Thoracic aorta (tissue), 2 donors: Measurements from ENCODE around the gene DENND1B. TPM values are rescaled to one million over a fixed set of nuclear protein-coding genes. Genes with fewer than 3 reads are reported as not detected.

Source experiments
- ATAC-seq: fragments of 150-250 bp; one replicate; pipeline ENCODE4 v1.8.0; 2017; ENCODE audit warnings: low read depth; ENCODE audit not compliant: insufficient number of reproducible peaks, low FRiP score
- DNase-seq: peaks from one replicate; pipeline ENCODE4 v3.0.0-alpha.2; 2020; ENCODE audit warnings: low spot score
- H3K27ac ChIP-seq, 2 donors: fragments of 200-600 bp; sonication (generic); 1 replicate in 1 of 2; 2 replicates in 1 of 2; pipeline ENCODE4 v1.5.1; 2016; ENCODE audit warnings: mild to moderate bottlenecking in 2 of 2, moderate library complexity in 2 of 2
- H3K27me3 ChIP-seq: fragments of 200-600 bp; sonication (generic); replicated peaks from 2 replicates; pipeline ENCODE4 v1.6.0; 2016; ENCODE audit warnings: mild to moderate bottlenecking; ENCODE audit not compliant: insufficient read depth
- H3K36me3 ChIP-seq: fragments of 200-600 bp; sonication (generic); one replicate; pipeline ENCODE4 v1.5.1; 2016
- H3K4me1 ChIP-seq, 2 donors: fragments of 200-600 bp; sonication (generic); 1 replicate in 1 of 2; 2 replicates in 1 of 2; pipeline versions ENCODE4 v1.5.1 to v1.6.0; 2016; ENCODE audit warnings: low read depth in 2 of 2, mild to moderate bottlenecking in 1 of 2; ENCODE audit not compliant: control insufficient read depth in 1 of 2
- H3K4me3 ChIP-seq: fragments of 200-600 bp; sonication (generic); 2 replicates; pipeline ENCODE4 v1.5.1; 2016; ENCODE audit warnings: mild to moderate bottlenecking
- H3K9me3 ChIP-seq: fragments of 200-600 bp; sonication (generic); 2 replicates; pipeline ENCODE4 v1.5.1; 2016
- total RNA-seq, 2 donors: library from RNA; depleted of rRNA; stranded (reverse); fragments of >200 nt; gene quantifications; one replicate each; pipeline versions ENCODE4 v1.1.0 to v1.2.3, GENCODE V29; 2016
- TF ChIP-seq, protein P1 (sequence below): fragments of 200-600 bp; sonication (generic); IDR thresholded peaks from one replicate; pipeline ENCODE4 v1.5.1; 2019; ENCODE audit warnings: antibody characterized with exemption

The DENND1B gene
- total RNA-seq, 2 donors from 2014 or later = 9.6 to 17.2 TPM

- no peaks in the 10 kb centered on the region for H3K27me3 ChIP-seq
- TF ChIP-seq, protein P1, sequence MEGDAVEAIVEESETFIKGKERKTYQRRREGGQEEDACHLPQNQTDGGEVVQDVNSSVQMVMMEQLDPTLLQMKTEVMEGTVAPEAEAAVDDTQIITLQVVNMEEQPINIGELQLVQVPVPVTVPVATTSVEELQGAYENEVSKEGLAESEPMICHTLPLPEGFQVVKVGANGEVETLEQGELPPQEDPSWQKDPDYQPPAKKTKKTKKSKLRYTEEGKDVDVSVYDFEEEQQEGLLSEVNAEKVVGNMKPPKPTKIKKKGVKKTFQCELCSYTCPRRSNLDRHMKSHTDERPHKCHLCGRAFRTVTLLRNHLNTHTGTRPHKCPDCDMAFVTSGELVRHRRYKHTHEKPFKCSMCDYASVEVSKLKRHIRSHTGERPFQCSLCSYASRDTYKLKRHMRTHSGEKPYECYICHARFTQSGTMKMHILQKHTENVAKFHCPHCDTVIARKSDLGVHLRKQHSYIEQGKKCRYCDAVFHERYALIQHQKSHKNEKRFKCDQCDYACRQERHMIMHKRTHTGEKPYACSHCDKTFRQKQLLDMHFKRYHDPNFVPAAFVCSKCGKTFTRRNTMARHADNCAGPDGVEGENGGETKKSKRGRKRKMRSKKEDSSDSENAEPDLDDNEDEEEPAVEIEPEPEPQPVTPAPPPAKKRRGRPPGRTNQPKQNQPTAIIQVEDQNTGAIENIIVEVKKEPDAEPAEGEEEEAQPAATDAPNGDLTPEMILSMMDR = no peak
- DNase-seq (no peak), ATAC-seq (no peak)
- H3K9me3 ChIP-seq = no peaks in the 10 kb centered on the region
- peaks cover 0 to 7% of the 10 kb centered on the region in 2 donors for H3K4me1 ChIP-seq
- H3K27ac ChIP-seq = no peak overlapping the region
- peaks cover 7% of the 10 kb centered on the region for H3K36me3 ChIP-seq
- no peak overlapping the region for H3K4me3 ChIP-seq
Observed at GRCh38 chr1:197559244-197559643, 216.0 kb downstream of the DENND1B start.

GRCh38 chr1:197557302-197557701 is 218.0 kb downstream of the DENND1B start:
- TF ChIP-seq, protein P1 = no peak
- ATAC-seq = no peak
- no peak for DNase-seq
- H3K4me1 ChIP-seq = peaks cover 0 to 7% of the 10 kb centered on the region in 2 donors
- H3K9me3 ChIP-seq = no peaks in the 10 kb centered on the region
- no peaks in the 10 kb centered on the region for H3K36me3 ChIP-seq
- H3K4me3 ChIP-seq = no peak overlapping the region
- no peaks in the 10 kb centered on the region for H3K27me3 ChIP-seq
- no peak overlapping the region for H3K27ac ChIP-seq

GRCh38 chr1:197553281-197553680 is 222.0 kb downstream of the DENND1B start:
- ATAC-seq = no peak
- TF ChIP-seq, protein P1 = no peak

GRCh38 chr1:197546989-197547388 is 228.3 kb downstream of the DENND1B start:
- no peak overlapping the region for H3K4me3 ChIP-seq
- ATAC-seq (no peak), DNase-seq (no peak)
- no peaks in the 10 kb centered on the region for H3K27me3 ChIP-seq
- no peaks in the 10 kb centered on the region for H3K9me3 ChIP-seq
- TF ChIP-seq, protein P1 = no peak
- H3K4me1 ChIP-seq = no peaks in the 10 kb centered on the region
- H3K36me3 ChIP-seq = no peaks in the 10 kb centered on the region
- no peak overlapping the region for H3K27ac ChIP-seq

More at GRCh38 chr1:197553281-197553680, 222.0 kb downstream of the DENND1B start:
- H3K36me3 ChIP-seq = no peaks in the 10 kb centered on the region
- DNase-seq = no peak
- H3K4me3 ChIP-seq = no peak overlapping the region
- H3K9me3 ChIP-seq = no peaks in the 10 kb centered on the region
- no peaks in the 10 kb centered on the region for H3K27me3 ChIP-seq
- no peak overlapping the region for H3K27ac ChIP-seq
- H3K4me1 ChIP-seq = peaks cover 0 to 7% of the 10 kb centered on the region in 2 donors

GRCh38 chr1:197544553-197544952 is 230.7 kb downstream of the DENND1B start:
- ATAC-seq = no peak
- TF ChIP-seq, protein P1 = no peak
- H3K27me3 ChIP-seq = no peaks in the 10 kb centered on the region
- H3K4me3 ChIP-seq = no peak overlapping the region
- H3K4me1 ChIP-seq = no peaks in the 10 kb centered on the region
- H3K36me3 ChIP-seq = no peaks in the 10 kb centered on the region
- no peaks in the 10 kb centered on the region for H3K9me3 ChIP-seq
- DNase-seq = no peak
- H3K27ac ChIP-seq = no peak overlapping the region
